ENCODE measurements around the gene IFNGR1. TPM values are rescaled to one million over a fixed set of nuclear protein-coding genes. Genes with fewer than 3 reads are reported as not detected.
A peak's percentile ranks its signal among the peaks of the same experiment; 100 is the strongest.
"Not testable (repeated sequence)": the region's sequence is repeated elsewhere in the genome, so short reads cannot be mapped to it uniquely, and the experiment has no call there.

IFNGR1 gene
- total RNA-seq, 4 donors from 2014 or later = 44.6 to 136 (median 75.6) TPM

GRCh38 chr6:137210903-137211302, 8.3 kb downstream of the IFNGR1 start:
- H3K4me3 ChIP-seq = no peak overlapping the region
- DNase-seq = no peak
- no peak for TF ChIP-seq POLR2A (IDR thresholded peaks at IDR 0.05)
- TF ChIP-seq, protein P1, sequence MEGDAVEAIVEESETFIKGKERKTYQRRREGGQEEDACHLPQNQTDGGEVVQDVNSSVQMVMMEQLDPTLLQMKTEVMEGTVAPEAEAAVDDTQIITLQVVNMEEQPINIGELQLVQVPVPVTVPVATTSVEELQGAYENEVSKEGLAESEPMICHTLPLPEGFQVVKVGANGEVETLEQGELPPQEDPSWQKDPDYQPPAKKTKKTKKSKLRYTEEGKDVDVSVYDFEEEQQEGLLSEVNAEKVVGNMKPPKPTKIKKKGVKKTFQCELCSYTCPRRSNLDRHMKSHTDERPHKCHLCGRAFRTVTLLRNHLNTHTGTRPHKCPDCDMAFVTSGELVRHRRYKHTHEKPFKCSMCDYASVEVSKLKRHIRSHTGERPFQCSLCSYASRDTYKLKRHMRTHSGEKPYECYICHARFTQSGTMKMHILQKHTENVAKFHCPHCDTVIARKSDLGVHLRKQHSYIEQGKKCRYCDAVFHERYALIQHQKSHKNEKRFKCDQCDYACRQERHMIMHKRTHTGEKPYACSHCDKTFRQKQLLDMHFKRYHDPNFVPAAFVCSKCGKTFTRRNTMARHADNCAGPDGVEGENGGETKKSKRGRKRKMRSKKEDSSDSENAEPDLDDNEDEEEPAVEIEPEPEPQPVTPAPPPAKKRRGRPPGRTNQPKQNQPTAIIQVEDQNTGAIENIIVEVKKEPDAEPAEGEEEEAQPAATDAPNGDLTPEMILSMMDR (IDR thresholded peaks at IDR 0.05) = no peak
- no peak overlapping the region for H3K27ac ChIP-seq
- peaks cover 0 to 10% (median 0%) of the 10 kb centered on the region in 3 donors for H3K36me3 ChIP-seq
- no peaks in the 10 kb centered on the region for H3K27me3 ChIP-seq
- peaks cover 0 to 39% (median 0%) of the 10 kb centered on the region in 4 donors for H3K4me1 ChIP-seq
- no peaks in the 10 kb centered on the region for H3K9me3 ChIP-seq

- H3K9me3 ChIP-seq = no peaks in the 10 kb centered on the region
- H3K36me3 ChIP-seq = peaks cover 0 to 36% (median 0%) of the 10 kb centered on the region in 3 donors
- no peak overlapping the region for H3K27ac ChIP-seq
- no peaks in the 10 kb centered on the region for H3K27me3 ChIP-seq
- H3K4me3 ChIP-seq = no peak overlapping the region
- no peak for TF ChIP-seq POLR2A (IDR thresholded peaks at IDR 0.05)
- TF ChIP-seq, protein P1 (IDR thresholded peaks at IDR 0.05) = no peak
- H3K4me1 ChIP-seq = peaks cover 0 to 20% (median 0%) of the 10 kb centered on the region in 4 donors
- no peak for DNase-seq
Observed at GRCh38 chr6:137208279-137208678, 10.9 kb downstream of the IFNGR1 start.

DNA sequence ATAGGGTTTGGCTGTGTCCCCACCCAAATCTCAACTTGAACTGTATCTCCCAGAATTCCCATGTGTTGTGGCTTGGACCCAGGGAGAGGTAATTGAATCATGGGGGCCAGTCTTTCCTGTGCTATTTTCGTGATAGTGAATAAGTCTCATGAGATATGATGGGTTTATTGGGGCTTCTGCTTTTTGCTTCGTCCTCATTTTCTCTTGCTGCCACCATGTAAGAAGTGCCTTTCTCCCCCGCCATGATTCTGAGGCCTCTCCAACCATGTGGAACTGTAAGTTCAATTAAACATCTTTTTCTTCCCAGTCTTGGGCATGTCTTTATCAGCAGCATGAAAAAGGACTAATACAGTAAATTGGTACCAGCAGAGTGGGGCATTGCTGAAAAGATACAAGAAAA, 11.7 kb downstream of the IFNGR1 start:
- Histone ChIP-seq H3K4me1 (peaks cover 0 to 15% (median 0%) of the 10 kb centered on the region in 4 donors), H3K36me3 (peaks cover 0 to 45% (median 0%) of the 10 kb centered on the region in 3 donors)
- not testable (repeated sequence) for H3K27ac ChIP-seq, H3K9me3 ChIP-seq, H3K4me3 ChIP-seq, DNase-seq, H3K27me3 ChIP-seq

GRCh38 chr6:137206577-137206976, 12.6 kb downstream of the IFNGR1 start:
- peaks cover 0 to 53% (median 0%) of the 10 kb centered on the region in 3 donors for H3K36me3 ChIP-seq
- TF ChIP-seq, protein P1 (IDR thresholded peaks at IDR 0.05) = no peak
- no peak for TF ChIP-seq POLR2A (IDR thresholded peaks at IDR 0.05)
- DNase-seq = no peak
- no peak overlapping the region for H3K27ac ChIP-seq
- H3K4me3 ChIP-seq = no peak overlapping the region
- peaks cover 0 to 10% (median 0%) of the 10 kb centered on the region in 4 donors for H3K4me1 ChIP-seq
- no peaks in the 10 kb centered on the region for H3K27me3 ChIP-seq
- no peaks in the 10 kb centered on the region for H3K9me3 ChIP-seq

DNA sequence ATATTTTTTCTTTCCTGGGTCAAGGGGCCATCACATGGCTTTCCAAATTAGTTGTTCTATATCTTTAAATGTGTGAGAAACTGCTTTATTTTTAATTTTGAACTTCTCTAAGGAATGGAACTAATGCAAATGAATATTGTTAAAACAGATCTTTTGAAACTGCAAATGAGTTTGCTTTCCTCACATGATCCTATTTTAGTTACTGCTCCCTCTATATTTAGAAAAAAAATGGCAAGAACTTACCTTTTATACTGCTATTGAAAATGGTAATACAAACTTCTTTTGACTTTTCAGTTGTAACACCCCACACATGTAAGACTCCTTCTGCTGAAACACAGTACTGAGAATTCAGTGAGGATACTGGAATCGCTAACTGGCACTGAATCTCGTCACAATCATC, 15.9 kb downstream of the IFNGR1 start:
- H3K9me3 ChIP-seq = no peaks in the 10 kb centered on the region
- TF ChIP-seq, protein P1 (IDR thresholded peaks at IDR 0.05) = no peak
- no peak for TF ChIP-seq POLR2A (IDR thresholded peaks at IDR 0.05)
- H3K4me1 ChIP-seq = no peaks in the 10 kb centered on the region
- H3K4me3 ChIP-seq = no peak overlapping the region
- no peak for DNase-seq
- no peaks in the 10 kb centered on the region for H3K27me3 ChIP-seq
- H3K27ac ChIP-seq = no peak overlapping the region
- peaks cover 0 to 82% (median 0%) of the 10 kb centered on the region in 3 donors for H3K36me3 ChIP-seq

DNA sequence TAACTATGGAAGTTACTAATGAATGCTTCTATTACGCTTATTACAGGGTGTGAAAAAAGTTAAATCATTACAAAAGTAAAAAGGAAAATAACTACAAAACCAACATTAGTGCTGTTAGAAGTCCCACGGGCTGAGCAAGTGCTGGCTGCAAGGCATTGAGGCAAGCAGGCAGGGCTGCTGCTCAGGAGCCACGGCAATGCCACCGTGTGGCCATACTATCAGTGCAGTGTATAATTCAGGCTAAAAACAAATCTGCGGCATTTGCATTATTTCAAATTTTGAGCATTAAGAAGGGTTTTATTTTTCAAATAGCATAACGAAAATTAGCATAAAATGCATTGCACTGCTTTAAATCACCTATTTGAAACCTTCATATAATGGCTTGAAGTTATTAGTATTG, 17.1 kb downstream of the IFNGR1 start:
- TF ChIP-seq POLR2A (IDR thresholded peaks at IDR 0.05) = no peak
- TF ChIP-seq, protein P1 (IDR thresholded peaks at IDR 0.05) = peak in 3 of 6 experiments; percentile 22 to 35 (median 23)
- H3K9me3 ChIP-seq = no peaks in the 10 kb centered on the region
- peak in 1 of 3 donors; percentile 34 for DNase-seq
- H3K27me3 ChIP-seq = no peaks in the 10 kb centered on the region
- peaks cover 0 to 94% (median 0%) of the 10 kb centered on the region in 3 donors for H3K36me3 ChIP-seq
- no peaks in the 10 kb centered on the region for H3K4me1 ChIP-seq
- no peak overlapping the region for H3K27ac ChIP-seq
- H3K4me3 ChIP-seq = no peak overlapping the region
